ENCODE results near the gene TMA7B. TPM values are rescaled to one million over a fixed set of nuclear protein-coding genes. Genes with fewer than 3 reads are reported as not detected.

The TMA7B gene
- total and polyA plus RNA-seq, 4 donors, result not detected

- Histone ChIP-seq H3K9me3 (ENCODE audit: control insufficient read depth, insufficient read depth, low read length) (no peaks in the 10 kb centered on the region), H3K27me3 (ENCODE audit: control insufficient read depth, insufficient read depth, low read length) (no peaks in the 10 kb centered on the region), H3K27ac (ENCODE audit: low read depth, low read length) (no peak overlapping the region), H3K4me3 (ENCODE audit: low read depth, low read length) (no peak overlapping the region), H3K36me3 (ENCODE audit: control insufficient read depth, insufficient read depth, low read length) (no peaks in the 10 kb centered on the region), H3K4me1 (ENCODE audit: control insufficient read depth, insufficient read depth, low read length) (peaks cover 25% of the 10 kb centered on the region)
- WGBS (ENCODE audit: insufficient coverage), result 90% methylated on average over 2 of the region's 5 CpGs
- DNase-seq (ENCODE audit: low read depth in 4 of 6, low spot score in 6 of 6), result no peak
These were observed 13.9 kb downstream of the TMA7B start for GRCh38 chr22:39974065-39974464.

GRCh38 chr22:39979048-39979447, 18.9 kb downstream of the TMA7B start:
- H3K4me3 ChIP-seq (ENCODE audit: low read depth, low read length), result no peak overlapping the region
- H3K9me3 ChIP-seq (ENCODE audit: control insufficient read depth, insufficient read depth, low read length), result no peaks in the 10 kb centered on the region
- no peaks in the 10 kb centered on the region for H3K36me3 ChIP-seq (ENCODE audit: control insufficient read depth, insufficient read depth, low read length)
- H3K27ac ChIP-seq (ENCODE audit: low read depth, low read length), result no peak overlapping the region
- no peaks in the 10 kb centered on the region for H3K4me1 ChIP-seq (ENCODE audit: control insufficient read depth, insufficient read depth, low read length)
- H3K27me3 ChIP-seq (ENCODE audit: control insufficient read depth, insufficient read depth, low read length), result no peaks in the 10 kb centered on the region
- no CpG with 5 or more reads among the region's 6 CpGs for WGBS (ENCODE audit: insufficient coverage)
- DNase-seq (ENCODE audit: low read depth in 4 of 6, low spot score in 6 of 6), result no peak

- no peaks in the 10 kb centered on the region for H3K27me3 ChIP-seq (ENCODE audit: control insufficient read depth, insufficient read depth, low read length)
- no peaks in the 10 kb centered on the region for H3K4me1 ChIP-seq (ENCODE audit: control insufficient read depth, insufficient read depth, low read length)
- H3K36me3 ChIP-seq (ENCODE audit: control insufficient read depth, insufficient read depth, low read length), result no peaks in the 10 kb centered on the region
- DNase-seq (ENCODE audit: low read depth in 4 of 6, low spot score in 6 of 6), result no peak
- WGBS (ENCODE audit: insufficient coverage), result 94% methylated on average over 5 of the region's 5 CpGs
- H3K27ac ChIP-seq (ENCODE audit: low read depth, low read length), result no peak overlapping the region
- no peak overlapping the region for H3K4me3 ChIP-seq (ENCODE audit: low read depth, low read length)
- H3K9me3 ChIP-seq (ENCODE audit: control insufficient read depth, insufficient read depth, low read length), result no peaks in the 10 kb centered on the region
These were observed 19.3 kb downstream of the TMA7B start for GRCh38 chr22:39979458-39979857.

DNA sequence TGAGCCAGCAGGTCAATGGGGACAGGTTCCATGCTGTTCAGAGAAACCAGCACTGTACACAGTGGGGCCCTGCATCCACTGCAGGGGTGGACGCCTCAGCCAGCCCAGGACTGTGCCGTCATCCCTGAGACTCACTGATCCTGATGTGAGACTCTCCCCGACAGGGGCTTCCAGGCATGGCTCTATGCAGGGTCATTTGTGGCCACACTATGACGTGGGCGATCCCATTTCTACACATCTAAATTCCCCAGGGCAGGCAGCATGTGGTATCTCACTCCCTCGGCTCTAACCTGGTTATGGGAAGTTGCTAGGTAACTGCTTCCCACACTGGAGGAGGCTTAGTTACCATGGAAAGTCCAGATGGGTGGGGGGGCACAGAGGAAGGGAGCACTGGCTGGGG, 20.4 kb downstream of the TMA7B start:
- Histone ChIP-seq H3K9me3 (ENCODE audit: control insufficient read depth, insufficient read depth, low read length) (no peaks in the 10 kb centered on the region), H3K4me3 (ENCODE audit: low read depth, low read length) (no peak overlapping the region), H3K27me3 (ENCODE audit: control insufficient read depth, insufficient read depth, low read length) (no peaks in the 10 kb centered on the region), H3K36me3 (ENCODE audit: control insufficient read depth, insufficient read depth, low read length) (no peaks in the 10 kb centered on the region), H3K4me1 (ENCODE audit: control insufficient read depth, insufficient read depth, low read length) (no peaks in the 10 kb centered on the region), H3K27ac (ENCODE audit: low read depth, low read length) (no peak overlapping the region)
- DNase-seq (ENCODE audit: low read depth in 4 of 6, low spot score in 6 of 6), result no peak
- 76% methylated on average over 3 of the region's 6 CpGs for WGBS (ENCODE audit: insufficient coverage)

- Histone ChIP-seq H3K27ac (ENCODE audit: low read depth, low read length) (no peak overlapping the region), H3K27me3 (ENCODE audit: control insufficient read depth, insufficient read depth, low read length) (no peaks in the 10 kb centered on the region), H3K9me3 (ENCODE audit: control insufficient read depth, insufficient read depth, low read length) (no peaks in the 10 kb centered on the region), H3K4me1 (ENCODE audit: control insufficient read depth, insufficient read depth, low read length) (no peaks in the 10 kb centered on the region), H3K36me3 (ENCODE audit: control insufficient read depth, insufficient read depth, low read length) (no peaks in the 10 kb centered on the region), H3K4me3 (ENCODE audit: low read depth, low read length) (no peak overlapping the region)
- WGBS (ENCODE audit: insufficient coverage), result 96% methylated on average over 4 of the region's 4 CpGs
- no peak for DNase-seq (ENCODE audit: low read depth in 4 of 6, low spot score in 6 of 6)
These were observed 23.1 kb downstream of the TMA7B start for GRCh38 chr22:39983346-39983745.

GRCh38 chr22:39984006-39984405, 23.8 kb downstream of the TMA7B start:
- Histone ChIP-seq H3K4me1 (ENCODE audit: control insufficient read depth, insufficient read depth, low read length) (no peaks in the 10 kb centered on the region), H3K4me3 (ENCODE audit: low read depth, low read length) (no peak overlapping the region), H3K9me3 (ENCODE audit: control insufficient read depth, insufficient read depth, low read length) (no peaks in the 10 kb centered on the region), H3K27ac (ENCODE audit: low read depth, low read length) (no peak overlapping the region), H3K27me3 (ENCODE audit: control insufficient read depth, insufficient read depth, low read length) (no peaks in the 10 kb centered on the region), H3K36me3 (ENCODE audit: control insufficient read depth, insufficient read depth, low read length) (no peaks in the 10 kb centered on the region)
- DNase-seq (ENCODE audit: low read depth in 4 of 6, low spot score in 6 of 6), result no peak
- WGBS (ENCODE audit: insufficient coverage), result 42% methylated on average over 2 of the region's 2 CpGs

- Histone ChIP-seq H3K4me1 (ENCODE audit: control insufficient read depth, insufficient read depth, low read length) (no peaks in the 10 kb centered on the region), H3K36me3 (ENCODE audit: control insufficient read depth, insufficient read depth, low read length) (no peaks in the 10 kb centered on the region), H3K9me3 (ENCODE audit: control insufficient read depth, insufficient read depth, low read length) (no peaks in the 10 kb centered on the region), H3K27me3 (ENCODE audit: control insufficient read depth, insufficient read depth, low read length) (no peaks in the 10 kb centered on the region), H3K4me3 (ENCODE audit: low read depth, low read length) (no peak overlapping the region), H3K27ac (ENCODE audit: low read depth, low read length) (no peak overlapping the region)
- WGBS (ENCODE audit: insufficient coverage), result 100% methylated on average over 2 of the region's 2 CpGs
- DNase-seq (ENCODE audit: low read depth in 4 of 6, low spot score in 6 of 6), result no peak
These were observed 24.5 kb downstream of the TMA7B start for GRCh38 chr22:39984746-39985145.

DNA sequence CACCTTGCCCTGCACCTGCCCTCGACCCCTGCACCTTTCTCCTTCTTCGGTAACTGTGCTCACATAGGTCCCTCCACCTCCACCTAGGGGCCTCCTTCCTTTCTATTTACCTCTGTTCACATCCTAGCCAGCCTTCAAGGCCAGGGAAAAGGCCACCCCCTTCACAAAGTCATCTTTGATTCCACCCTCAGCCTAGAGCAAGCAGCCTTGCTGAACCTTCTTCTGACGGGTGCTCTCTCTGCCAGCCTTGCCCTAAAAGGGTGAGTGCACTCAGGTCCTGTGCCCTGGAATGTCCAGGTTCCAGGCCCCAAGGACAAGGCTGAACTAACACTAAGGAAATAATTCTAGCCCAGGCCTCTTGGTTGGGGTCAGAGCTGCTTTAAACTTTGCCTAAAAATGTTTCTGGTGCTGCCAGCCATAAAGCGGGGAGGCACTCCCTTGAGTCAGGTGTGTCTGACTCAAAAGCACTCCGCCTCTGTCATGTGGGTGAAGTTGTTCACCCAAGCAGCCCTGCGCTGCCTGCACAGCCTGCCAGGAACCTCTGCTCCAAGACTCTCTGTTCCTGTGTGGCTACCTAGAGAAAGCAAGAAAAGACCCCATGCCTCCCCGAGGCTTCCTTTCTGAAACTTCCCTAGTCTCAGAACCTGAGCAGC, 25.3 kb downstream of the TMA7B start:
- H3K27ac ChIP-seq (ENCODE audit: low read depth, low read length), result no peak overlapping the region
- no peak overlapping the region for H3K4me3 ChIP-seq (ENCODE audit: low read depth, low read length)
- 93% methylated on average over 7 of the region's 7 CpGs for WGBS (ENCODE audit: insufficient coverage)
- no peaks in the 10 kb centered on the region for H3K4me1 ChIP-seq (ENCODE audit: control insufficient read depth, insufficient read depth, low read length)
- no peaks in the 10 kb centered on the region for H3K9me3 ChIP-seq (ENCODE audit: control insufficient read depth, insufficient read depth, low read length)
- H3K27me3 ChIP-seq (ENCODE audit: control insufficient read depth, insufficient read depth, low read length), result no peaks in the 10 kb centered on the region
- no peaks in the 10 kb centered on the region for H3K36me3 ChIP-seq (ENCODE audit: control insufficient read depth, insufficient read depth, low read length)
- DNase-seq (ENCODE audit: low read depth in 4 of 6, low spot score in 6 of 6), result no peak

- 71% methylated on average over 8 of the region's 10 CpGs for WGBS (ENCODE audit: insufficient coverage)
- no peak for DNase-seq (ENCODE audit: low read depth in 4 of 6, low spot score in 6 of 6)
- peaks cover 3% of the 10 kb centered on the region for H3K27me3 ChIP-seq (ENCODE audit: control insufficient read depth, insufficient read depth, low read length)
- no peak overlapping the region for H3K27ac ChIP-seq (ENCODE audit: low read depth, low read length)
- no peaks in the 10 kb centered on the region for H3K4me1 ChIP-seq (ENCODE audit: control insufficient read depth, insufficient read depth, low read length)
- H3K9me3 ChIP-seq (ENCODE audit: control insufficient read depth, insufficient read depth, low read length), result no peaks in the 10 kb centered on the region
- H3K36me3 ChIP-seq (ENCODE audit: control insufficient read depth, insufficient read depth, low read length), result no peaks in the 10 kb centered on the region
- H3K4me3 ChIP-seq (ENCODE audit: low read depth, low read length), result no peak overlapping the region
These were observed 28.4 kb downstream of the TMA7B start for GRCh38 chr22:39988386-39989114.

GRCh38 chr22:39989633-39990032, 29.4 kb downstream of the TMA7B start:
- Histone ChIP-seq H3K27me3 (ENCODE audit: control insufficient read depth, insufficient read depth, low read length) (peaks cover 13% of the 10 kb centered on the region), H3K9me3 (ENCODE audit: control insufficient read depth, insufficient read depth, low read length) (no peaks in the 10 kb centered on the region), H3K4me1 (ENCODE audit: control insufficient read depth, insufficient read depth, low read length) (peaks cover 6% of the 10 kb centered on the region), H3K4me3 (ENCODE audit: low read depth, low read length) (no peak overlapping the region), H3K27ac (ENCODE audit: low read depth, low read length) (no peak overlapping the region), H3K36me3 (ENCODE audit: control insufficient read depth, insufficient read depth, low read length) (no peaks in the 10 kb centered on the region)
- 80% methylated on average over 7 of the region's 7 CpGs for WGBS (ENCODE audit: insufficient coverage)
- no peak for DNase-seq (ENCODE audit: low read depth in 4 of 6, low spot score in 6 of 6)
